ENCODE data around the gene ISM2.

- TF ChIP-seq CTCF (IDR thresholded peaks at IDR 0.05), result no peak
- TF ChIP-seq POLR2A (IDR thresholded peaks at IDR 0.05), result no peak
- TF ChIP-seq EP300 (IDR thresholded peaks at IDR 0.05), result no peak
- no peak for TF ChIP-seq POLR2AphosphoS5 (IDR thresholded peaks at IDR 0.05)
Observed at GRCh38 chr14:77478796-77479195, 19.8 kb downstream of the ISM2 start.

Measured in sigmoid colon (tissue), 4 donors.